K562 (cell line): ENCODE results near the gene C19orf12. TPM values are rescaled to one million over a fixed set of nuclear protein-coding genes. Genes with fewer than 3 reads are reported as not detected.

ENCODE experiments used
- ATAC-seq: fragments of 200-7000 bp; cut with Tn5 transposase; 3 replicates; pipeline ENCODE4 v1.9.1; 2020; ENCODE audit warnings: moderate library complexity
- BruUV-seq: library from RNA; stranded (reverse); fragments of 400-500 nt; replicated peaks from 2 replicates; lab custom pipeline; 2021; lab: Mats Ljungman, UMichigan
- CTCF ChIA-PET: fragments of 300-600 bp; formaldehyde crosslinking; extraction: SDS; loops from one replicate; lab custom pipeline; 2021; ENCODE audit warnings: low intra/inter-chr PET ratio; lab: Yijun Ruan, JAX
- POLR2A ChIA-PET: fragments of 300-600, 350-650 bp; sonication (Branson Sonifier 250); formaldehyde crosslinking; extraction: SDS; loops from one replicate; lab custom pipeline; 2021; ENCODE audit warnings: antibody characterized with exemption, inconsistent platforms; lab: Yijun Ruan, JAX
- DNase-seq, 4 experiments: peaks; one replicate each; pipeline versions ENCODE4 v3.0.0 to v3.0.0-alpha.2; 2011 to 2018; ENCODE audit warnings: low spot score in 3 of 4, mixed read lengths in 3 of 4; ENCODE audit errors: extremely low read depth in 1 of 4
- FAIRE-seq: peaks from 2 replicates; lab custom pipeline; 2011; peaks lifted over from hg19 to GRCh38; lab: Jason Lieb, UNC
- H2AFZ ChIP-seq: 2 replicates; pipeline ENCODE4 v1.6.0; 2011; ENCODE audit warnings: low read depth, low read length, control low read depth, inconsistent platforms
- H3K27ac ChIP-seq: fragments of 200-600 bp; 3 replicates; pipeline ENCODE4 v1.8.0; 2011; ENCODE audit warnings: low read depth, mild to moderate bottlenecking, control low read depth, inconsistent platforms, low read length, moderate library complexity, mixed read lengths; ENCODE audit errors: extremely low read depth
- H3K27me3 ChIP-seq, 2 experiments: fragments of 300-600 bp in 1 of 2; 2 replicates in 1 of 2; 3 replicates in 1 of 2; pipeline versions ENCODE4 v1.6.0 to v1.8.0; 2011; ENCODE audit warnings: inconsistent platforms in 2 of 2, low read length in 2 of 2, mild to moderate bottlenecking in 1 of 2, mixed read lengths in 1 of 2, moderate library complexity in 1 of 2; ENCODE audit not compliant: control insufficient read depth in 2 of 2, insufficient read depth in 2 of 2
- H3K36me3 ChIP-seq: fragments of 300-600 bp; 3 replicates; pipeline ENCODE4 v1.8.0; 2011; ENCODE audit warnings: mild to moderate bottlenecking, low read length, inconsistent platforms; ENCODE audit not compliant: control insufficient read depth, insufficient read depth
- H3K4me1 ChIP-seq, 2 experiments: fragments of 200-600 bp in 1 of 2; replicated peaks in 1 of 2; 2 replicates in 1 of 2; 3 replicates in 1 of 2; pipeline versions ENCODE4 v1.5.1 to v1.8.0; 2011; ENCODE audit warnings: inconsistent platforms in 2 of 2, low read length in 2 of 2, mild to moderate bottlenecking in 1 of 2, mixed read lengths in 1 of 2, moderate library complexity in 1 of 2; ENCODE audit not compliant: control insufficient read depth in 2 of 2, insufficient read depth in 2 of 2
- H3K4me2 ChIP-seq: 2 replicates; pipeline ENCODE4 v1.6.1; 2011; ENCODE audit warnings: low read length, control low read depth, inconsistent platforms, mixed read lengths; ENCODE audit not compliant: insufficient read depth
- H3K4me3 ChIP-seq: fragments of 200-600 bp; sonication (generic), shearing (Covaris generic); 2 replicates; pipeline ENCODE4 v1.5.1; 2016; ENCODE audit warnings: control low read depth, inconsistent platforms
- H3K79me2 ChIP-seq: fragments of 200-600 bp; 3 replicates; pipeline ENCODE4 v1.8.0; 2011; ENCODE audit warnings: low read length, inconsistent platforms; ENCODE audit not compliant: control insufficient read depth, insufficient read depth
- H3K9ac ChIP-seq, 2 experiments: 2 replicates each; pipeline versions ENCODE4 v1.6.0 to v1.6.1; 2011; ENCODE audit warnings: low read depth in 2 of 2, low read length in 2 of 2, control low read depth in 1 of 2, inconsistent platforms in 1 of 2, mild to moderate bottlenecking in 1 of 2, mixed read lengths in 1 of 2; ENCODE audit not compliant: insufficient read depth in 1 of 2
- H3K9me1 ChIP-seq: one replicate; pipeline ENCODE4 v1.6.0; 2011; ENCODE audit warnings: inconsistent platforms, mild to moderate bottlenecking, low read length, moderate library complexity; ENCODE audit not compliant: control insufficient read depth, insufficient read depth
- H3K9me3 ChIP-seq: replicated peaks from 2 replicates; pipeline ENCODE4 v1.5.1; 2011; ENCODE audit warnings: low read depth, low read length, inconsistent platforms; ENCODE audit not compliant: control insufficient read depth, insufficient read depth
- H4K20me1 ChIP-seq: replicated peaks from 2 replicates; pipeline ENCODE4 v1.6.1; 2011; ENCODE audit warnings: low read length, inconsistent platforms, mixed read lengths; ENCODE audit not compliant: control insufficient read depth, insufficient read depth
- CHAMP1 ChIP-seq: fragments of 450-650 bp; IDR thresholded peaks from 2 replicates; pipeline ENCODE4 v1.6.1; 2016; ENCODE audit warnings: mild to moderate bottlenecking
- CHD1 ChIP-seq: fragments of 200-600 bp; sonication (generic); IDR thresholded peaks from one replicate; pipeline ENCODE4 v1.6.1; 2012; ENCODE audit warnings: mild to moderate bottlenecking, moderate library complexity, low read length, inconsistent platforms
- CREB3 ChIP-seq: fragments of 450-650 bp; conservative IDR thresholded peaks from 2 replicates; pipeline ENCODE4 v1.6.1; 2016; ENCODE audit warnings: missing genetic modification characterization, low read depth, mild to moderate bottlenecking, missing compliant biosample characterization, moderate library complexity
- CREBBP ChIP-seq: IDR thresholded peaks from one replicate; pipeline ENCODE4 v1.6.1; 2012; ENCODE audit warnings: low read depth, mild to moderate bottlenecking, control low read depth, inconsistent platforms, low read length
- DDX20 ChIP-seq: fragments of 450-650 bp; IDR thresholded peaks from 2 replicates; pipeline ENCODE4 v1.6.1; 2016; ENCODE audit warnings: missing genetic modification characterization, low read depth, mild to moderate bottlenecking, missing compliant biosample characterization, moderate library complexity
- ETS2 ChIP-seq: IDR thresholded peaks from 2 replicates; pipeline ENCODE4 v1.6.1; 2016; ENCODE audit warnings: borderline replicate concordance, missing genetic modification characterization, mild to moderate bottlenecking, moderate library complexity, missing compliant biosample characterization; ENCODE audit not compliant: poor library complexity, severe bottlenecking
- FOXA3 ChIP-seq, 2 experiments: fragments of 450-650 bp in 1 of 2; sonication (generic) in 1 of 2; formaldehyde crosslinking; IDR thresholded peaks in 1 of 2; conservative IDR thresholded peaks in 1 of 2; 2 replicates each; pipeline versions ENCODE4 v1.4.0 to v1.8.0; 2020 to 2022; ENCODE audit warnings: mild to moderate bottlenecking in 2 of 2, missing genetic modification reagents in 1 of 2
- HMBOX1 ChIP-seq: sonication (generic); IDR thresholded peaks from 2 replicates; pipeline ENCODE4 v1.6.1; 2016
- JUND ChIP-seq, 2 experiments: IDR thresholded peaks; 2 replicates in 1 of 2; 3 replicates in 1 of 2; pipeline ENCODE4 v1.6.1; 2011; ENCODE audit warnings: borderline replicate concordance in 2 of 2, low read depth in 2 of 2, low read length in 2 of 2, improper control_type of control experiment in 1 of 2, missing biosample characterization in 1 of 2, missing genetic modification characterization in 1 of 2, missing genetic modification reagents in 1 of 2
- MTA1 ChIP-seq: fragments of 450-650 bp; IDR thresholded peaks from 2 replicates; pipeline ENCODE4 v1.6.1; 2017; ENCODE audit warnings: borderline replicate concordance
- NFE2L1 ChIP-seq: fragments of 450-650 bp; IDR thresholded peaks from 2 replicates; pipeline ENCODE4 v1.6.1; 2016; ENCODE audit warnings: missing genetic modification characterization, low read depth, mild to moderate bottlenecking, missing compliant biosample characterization, moderate library complexity, borderline replicate concordance
- PHF8 ChIP-seq: fragments of 200-600 bp; sonication (generic); IDR thresholded peaks from 2 replicates; pipeline ENCODE4 v1.6.1; 2012; ENCODE audit warnings: mixed run types, mild to moderate bottlenecking, inconsistent platforms, low read length, moderate library complexity, borderline replicate concordance
- PTRF ChIP-seq: fragments of 450-650 bp; IDR thresholded peaks from 2 replicates; pipeline ENCODE4 v1.6.1; 2016; ENCODE audit warnings: mild to moderate bottlenecking, missing genetic modification characterization, missing compliant biosample characterization
- U2AF1 ChIP-seq: fragments of 200-400 bp; formaldehyde crosslinking; optimal IDR thresholded peaks from 2 replicates; pipeline ENCODE3; 2017; ENCODE audit warnings: mild to moderate bottlenecking, low read depth, low read length, moderate library complexity
- ZFP36 ChIP-seq: fragments of 150-350 bp; IDR thresholded peaks from 2 replicates; pipeline ENCODE4 v1.6.1; 2018; ENCODE audit warnings: low read length, low read depth; ENCODE audit not compliant: partially characterized antibody
- ZKSCAN8 ChIP-seq: fragments of 200-800 bp; sonication (Bioruptor generic); IDR thresholded peaks from 2 replicates; pipeline ENCODE4 v1.6.1; 2016; ENCODE audit warnings: missing genetic modification characterization, missing compliant biosample characterization
- ZNF586 ChIP-seq: fragments of 450-650 bp; formaldehyde crosslinking; conservative IDR thresholded peaks from 2 replicates; pipeline ENCODE4 v1.4.0; 2020; ENCODE audit warnings: mild to moderate bottlenecking, moderate library complexity
- WGBS: fragments of 100-300 bp; shearing (Covaris generic); methylation state at CpG from one replicate; pipeline ENCODE4 v1.1.6; 2016; ENCODE audit warnings: low coverage, mixed read lengths; ENCODE audit not compliant: insufficient coverage; ENCODE audit errors: missing lambda C conversion rate; 5-methylcytosine and 5-hydroxymethylcytosine counted together
- in situ Hi-C: fragments of 300-500 bp; cut with MboI; formaldehyde crosslinking; loops from 4 replicates; pipeline ENCODE4 v1.15.0; 2018; ENCODE audit warnings: inconsistent platforms, mixed read lengths
- intact Hi-C: fragments of 100-400 bp; cut with micrococcal nuclease; formaldehyde crosslinking; loops from 2 replicates; pipeline ENCODE4 v1.14.2; 2022
- polyA plus RNA-seq, 8 experiments: library from polyadenylated mRNA; depleted of rRNA in 4 of 8; stranded (reverse) in 5 of 8; unstranded in 3 of 8; fragments of >200 nt; fragmentation: Nextera tagmentation in 2 of 8; fragmentation: Illumina TruSeq in 1 of 8; extraction: Ambion mirVana in 2 of 8; extraction: Trizol in 1 of 8; gene quantifications; 2 replicates each; pipeline versions ENCODE4 v1.2.1 to v1.2.3, GENCODE V29; 2011 to 2014; ENCODE audit warnings: inconsistent platforms in 1 of 8, missing spikeins in 1 of 8
- total RNA-seq, 7 experiments: library from RNA; depleted of rRNA in 6 of 7; stranded (reverse); fragments of >200 nt in 6 of 7; fragmentation: Illumina TruSeq in 2 of 7; extraction: Trizol in 2 of 7; gene quantifications; 2 replicates each; pipeline versions ENCODE4 v1.2.1 to v1.2.3, GENCODE V29; 2011 to 2021; ENCODE audit warnings: low replicate concordance in 1 of 7

The C19orf12 gene
- total and polyA plus RNA-seq, 9 of the 15 experiments (the other 6 are each of a cell fraction or from before 2014, with no cell fraction given), result 1.9 to 14.5 (median 10.2) TPM

- CTCF ChIA-PET, result interaction anchor here (0.6 to 1.7 kb wide), 3 partner anchors 31 to 156 kb away, joined by 3 to 7 read pairs (median 3); no protein-coding TSS in a partner anchor
- intact Hi-C loops, result loop anchor here (2.0 to 10.0 kb wide), 2 partner anchors 141 to 923 kb away; no protein-coding TSS in a partner anchor
- TF ChIP-seq FOXA3 (CRISPR knock-in tag; conservative IDR thresholded peaks at IDR 0.05 in 1 of 2, IDR thresholded peaks at IDR 0.05 in 1 of 2) (no peak), DDX20 (tag) (no peak), NFE2L1 (no peak), CHD1 (no peak), MTA1 (no peak), PHF8 (no peak), ZNF586 (CRISPR knock-in tag) (no peak), ZFP36 (no peak), HMBOX1 (no peak), CHAMP1 (no peak), U2AF1 (no peak), CREB3 (tag) (no peak), ZKSCAN8 (CRISPR knock-in tag) (no peak), JUND (IDR thresholded peaks at IDR 0.05; ENCODE audit: borderline replicate concordance, low read depth, low read length) (no peak), JUND (tag; IDR thresholded peaks at IDR 0.05; ENCODE audit: borderline replicate concordance, low read depth, low read length) (no peak), PTRF (tag) (no peak), ETS2 (no peak), CREBBP (no peak)
These were observed 16.3 kb upstream of the C19orf12 start for GRCh38 chr19:29731331-29731850.

More at GRCh38 chr19:29731331-29731850, 16.3 kb upstream of the C19orf12 start:
- Histone ChIP-seq H3K9me3 (no peaks in the 10 kb centered on the region), H3K79me2 (no peaks in the 10 kb centered on the region), H2AFZ (no peak overlapping the region), H3K4me3 (no peak overlapping the region), H3K36me3 (no peaks in the 10 kb centered on the region), H3K4me1 (no peaks in the 10 kb centered on the region), H3K9me1 (no peaks in the 10 kb centered on the region), H3K9ac (no peak overlapping the region), H3K27me3 (peaks cover 35 to 42% of the 10 kb centered on the region in 2 experiments; a peak in 4 of 5 replicates), H3K27ac (no peak overlapping the region), H4K20me1 (peaks cover 5% of the 10 kb centered on the region; the same call in 1 of the 2 replicates), H3K4me2 (no peak overlapping the region)
- FAIRE-seq, result no peak
- POLR2A ChIA-PET, result no interaction called here
- no TSS peak for BruUV-seq
- 3% methylated on average over 13 of the region's 13 CpGs for WGBS
- ATAC-seq, result no peak
- in situ Hi-C loops, result no loop called here
- DNase-seq, result no peak
